GM18508 (cell line): ENCODE results near the gene KRTAP1-3.
"Not testable (repeated sequence)": the region's sequence is repeated elsewhere in the genome, so short reads cannot be mapped to it uniquely, and the experiment has no call there.

ENCODE experiments used
- ATAC-seq: cut with Tn5 transposase; IDR thresholded peaks from one replicate; pipeline ENCODE4 v1.9.1; 2021; ENCODE audit warnings: moderate number of reproducible peaks; ENCODE audit not compliant: insufficient read depth, unreplicated experiment

KRTAP1-3 gene

GRCh38 chr17:41055130-41055529 is 20.5 kb upstream of the KRTAP1-3 start, which contains the start of gene KRTAP2-2:
TSS of gene KRTAP2-2 (minus strand) at chr17:41055230. CDS start at chr17:41055211, 19 bp downstream.
- ATAC-seq, result not testable (repeated sequence)

- not testable (repeated sequence) for ATAC-seq
These were observed 19.9 kb upstream of the KRTAP1-3 start for GRCh38 chr17:41054556-41054955.

DNA sequence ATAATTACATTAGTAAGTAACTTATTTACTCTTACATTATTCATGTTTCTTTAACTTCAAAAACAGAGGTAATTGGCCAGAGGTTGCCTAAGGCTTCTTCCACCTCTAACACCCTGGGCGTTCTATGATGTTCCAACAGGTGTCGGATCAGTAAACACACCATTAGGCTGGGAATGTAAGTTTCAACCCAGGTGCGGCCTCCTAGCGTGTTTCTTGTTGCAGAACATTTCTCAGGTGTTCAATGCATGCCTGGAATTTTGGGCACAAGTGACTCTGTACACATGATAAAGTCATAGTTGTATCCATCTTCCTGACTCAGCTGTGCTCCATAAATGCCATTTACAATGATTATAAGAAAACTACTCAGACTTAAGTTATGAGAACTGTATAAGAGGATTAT is 19.4 kb upstream of the KRTAP1-3 start:
- no peak for ATAC-seq

DNA sequence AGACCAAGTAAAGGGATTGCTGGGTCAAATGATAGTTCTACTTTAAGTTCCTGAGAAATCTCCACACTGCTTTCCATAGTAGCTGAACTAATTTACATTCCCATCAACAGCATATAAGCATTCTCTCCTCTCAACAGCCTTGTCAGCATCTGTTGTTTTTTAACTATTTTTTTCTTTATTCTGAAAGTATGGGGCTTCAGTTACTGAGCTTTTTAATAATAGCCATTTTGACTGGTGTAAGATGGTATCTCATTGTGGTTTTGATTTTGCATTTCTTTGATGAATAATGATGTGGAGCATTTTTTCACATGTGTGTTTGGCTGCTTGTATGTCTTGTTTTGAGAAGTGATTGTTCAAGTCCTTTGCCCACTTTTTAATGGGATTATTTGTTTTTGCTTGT is 17.9 kb upstream of the KRTAP1-3 start:
- ATAC-seq, result no peak

- ATAC-seq, result no peak
These were observed 14.4 kb upstream of the KRTAP1-3 start for GRCh38 chr17:41049110-41049509.

DNA sequence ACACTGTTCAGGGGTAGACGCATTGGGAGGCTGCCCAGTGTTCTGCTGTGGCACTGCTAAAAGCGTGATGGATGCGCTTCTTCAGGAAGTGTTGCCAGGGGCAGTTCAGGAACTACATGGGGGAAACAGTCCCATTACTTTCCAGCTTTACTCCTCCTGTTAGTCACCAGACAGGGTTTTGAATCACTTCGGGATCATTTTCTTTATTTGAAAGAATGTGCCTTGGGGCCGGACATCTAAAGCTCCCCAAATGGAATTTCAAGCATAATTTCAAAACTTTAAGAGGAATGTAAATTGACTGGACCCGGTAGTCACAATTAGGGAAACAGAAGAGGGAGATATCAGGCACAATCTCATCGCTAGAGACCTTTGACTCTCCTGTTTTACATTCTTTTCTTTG is 13.8 kb upstream of the KRTAP1-3 start:
- ATAC-seq, result no peak

- ATAC-seq, result not testable (repeated sequence)
These were observed 12.2 kb upstream of the KRTAP1-3 start, which contains the start of gene KRTAP2-1 for GRCh38 chr17:41046735-41047465. TSS of gene KRTAP2-1 (minus strand) at chr17:41047316. CDS start at chr17:41047267, 49 bp downstream.

DNA sequence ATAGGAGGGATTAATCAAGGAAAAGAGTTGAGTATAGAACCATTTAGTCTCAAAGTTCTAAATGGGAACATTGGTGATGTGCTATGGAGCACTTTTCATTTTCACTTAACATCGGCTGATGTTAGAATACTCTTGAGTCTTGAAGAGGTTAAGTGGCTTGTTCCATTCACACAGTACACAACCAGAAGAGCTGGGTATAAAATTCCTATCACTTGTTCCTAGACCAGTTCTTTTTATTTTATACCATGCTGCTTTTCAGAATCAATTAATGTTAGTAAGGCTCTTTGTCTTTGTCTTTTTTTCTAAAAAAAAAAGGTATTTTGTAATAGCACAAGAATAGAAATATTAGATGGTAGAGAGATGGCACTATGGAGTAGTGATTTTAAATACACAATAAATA is 8.3 kb upstream of the KRTAP1-3 start:
- no peak for ATAC-seq

DNA sequence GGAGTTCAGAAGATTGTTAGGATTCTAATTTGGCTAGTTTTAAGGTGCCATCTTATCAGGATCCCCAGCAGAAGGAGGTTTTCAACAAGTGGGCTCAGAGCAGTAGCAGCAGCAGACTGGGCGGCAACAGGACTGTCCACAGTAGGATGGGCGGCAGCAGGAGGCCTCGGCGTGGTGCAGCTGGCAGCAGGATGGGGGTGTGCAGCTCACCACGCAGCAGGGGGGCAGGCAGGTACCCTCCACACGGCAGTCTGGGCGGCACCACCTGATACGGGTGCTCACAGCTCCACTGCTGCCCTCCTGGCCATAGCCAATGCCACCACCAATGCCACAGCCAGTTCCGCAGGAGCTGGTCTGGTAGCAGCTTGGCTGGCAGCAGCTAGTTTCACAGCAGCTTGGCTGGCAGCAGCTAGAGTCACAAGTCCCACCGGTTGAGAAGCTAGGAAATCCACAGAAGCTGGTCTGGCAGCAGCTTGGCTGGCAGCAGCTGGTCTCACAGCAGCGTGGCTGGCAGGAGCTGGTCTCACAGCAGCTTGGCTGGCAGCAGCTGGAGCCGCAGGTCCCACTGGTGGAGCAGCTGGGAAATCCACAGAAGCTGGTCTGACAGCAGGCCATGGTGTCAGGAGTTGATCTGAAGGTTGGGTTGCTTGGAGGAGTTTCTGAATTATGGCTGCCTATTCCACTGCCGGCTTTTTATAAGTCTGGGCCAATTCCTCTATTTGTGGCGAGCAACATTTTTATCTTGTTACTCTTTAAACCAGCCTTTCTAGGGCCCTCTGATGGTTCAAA is 6.3 kb upstream of the KRTAP1-3 start, which contains the start of gene KRTAP1-1:
KRTAP1-1 (minus strand) TSS at position 668 of the 789 bp plus-strand sequence; CDS start at position 615, 53 bp downstream.
- not testable (repeated sequence) for ATAC-seq

- no peak for ATAC-seq
These were observed 3.2 kb upstream of the KRTAP1-3 start for GRCh38 chr17:41037853-41038350.

DNA sequence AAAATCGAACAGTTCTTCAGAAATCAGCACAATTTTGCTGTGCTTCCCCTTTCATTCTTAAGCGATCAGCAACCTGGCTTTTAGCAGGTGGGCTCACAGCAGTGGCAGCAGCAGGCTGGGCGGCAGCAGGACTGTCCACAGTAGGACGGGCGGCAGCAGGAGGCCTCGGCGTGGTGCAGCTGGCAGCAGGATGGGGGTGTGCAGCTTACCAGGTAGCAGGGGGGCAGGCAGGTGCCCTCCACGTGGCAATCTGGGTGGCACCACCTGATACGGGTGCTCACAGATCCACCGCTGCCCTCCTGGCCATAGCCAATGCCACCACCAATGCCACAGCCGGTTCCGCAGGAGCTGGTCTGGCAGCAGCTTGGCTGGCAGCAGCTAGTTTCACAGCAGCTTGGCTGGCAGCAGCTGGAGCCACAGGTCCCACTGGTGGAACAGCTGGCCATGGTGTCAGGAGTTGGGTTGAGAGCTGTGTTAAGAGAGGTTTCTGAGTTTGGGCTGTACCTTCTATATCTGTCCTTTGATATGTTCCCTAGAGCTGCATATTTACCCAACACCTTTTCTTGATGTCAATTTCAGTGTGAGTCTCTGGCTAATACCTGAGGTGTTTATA is 4.9 kb downstream of the KRTAP1-3 start, which contains the start of gene KRTAP1-4:
KRTAP1-4 (minus strand) TSS at position 563 of the 613 bp plus-strand sequence; CDS start at position 446, 117 bp downstream.
- ATAC-seq, result no peak

- ATAC-seq, result no peak
These were observed 7.8 kb downstream of the KRTAP1-3 start, which contains the start of gene KRTAP1-5 for GRCh38 chr17:41026715-41027471. TSS of gene KRTAP1-5 (minus strand) at chr17:41027208. CDS start at chr17:41027155, 53 bp downstream.

DNA sequence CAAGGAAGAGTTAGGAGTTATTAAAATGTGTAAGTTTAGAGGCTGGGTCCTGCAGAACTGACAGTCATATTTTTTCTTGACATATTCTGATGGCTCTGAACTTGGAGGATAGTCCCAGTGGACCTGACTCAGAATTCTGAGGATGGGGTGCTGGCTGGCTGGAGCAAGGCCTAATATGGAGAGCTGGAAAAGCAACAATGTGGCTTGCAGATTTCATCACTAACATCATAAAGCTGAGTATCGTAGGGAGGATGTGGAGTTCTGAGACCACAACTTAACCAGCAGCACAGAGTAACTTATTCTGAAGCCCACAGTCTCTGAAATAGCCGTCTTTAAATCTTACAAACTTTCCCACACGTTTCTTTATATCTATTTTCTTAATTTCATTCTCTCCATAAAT is 10.0 kb downstream of the KRTAP1-3 start:
- ATAC-seq, result no peak

- no peak for ATAC-seq
These were observed 14.3 kb downstream of the KRTAP1-3 start for GRCh38 chr17:41020336-41020735.

GRCh38 chr17:41019415-41019814 is 15.3 kb downstream of the KRTAP1-3 start:
- ATAC-seq, result no peak

- no peak for ATAC-seq
These were observed 16.1 kb downstream of the KRTAP1-3 start for GRCh38 chr17:41018541-41018940.

DNA sequence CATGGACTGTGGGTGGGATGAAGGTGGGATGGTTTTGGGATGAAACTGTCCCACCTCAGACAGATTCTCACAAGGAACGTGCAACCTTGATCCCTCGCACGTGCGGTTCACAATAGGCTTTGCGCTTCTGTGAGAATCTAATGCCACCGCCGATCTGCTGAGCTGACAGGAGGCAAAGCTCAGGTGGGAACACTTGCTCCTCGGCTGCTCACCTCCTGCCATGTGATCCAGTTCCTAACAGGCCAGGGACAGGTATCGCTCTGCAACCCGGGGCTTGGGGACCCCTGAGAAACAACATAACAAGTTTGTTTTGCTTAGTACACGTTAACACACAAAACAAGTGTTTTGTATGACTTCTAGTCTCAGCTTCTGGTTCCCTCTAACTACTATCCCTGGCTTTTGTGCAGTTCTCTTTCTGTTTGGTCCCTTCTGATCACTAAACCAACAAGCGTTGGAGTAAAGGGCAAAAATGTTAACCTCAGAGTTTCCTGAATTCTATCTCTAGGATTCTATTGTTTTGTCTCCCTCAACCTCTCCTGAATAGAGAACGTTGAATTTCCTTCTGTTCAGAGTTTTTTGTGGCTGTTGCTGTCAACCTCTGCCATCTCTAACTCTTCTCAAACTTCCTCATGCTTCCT is 18.0 kb downstream of the KRTAP1-3 start:
- no peak for ATAC-seq

GRCh38 chr17:41015454-41015853 is 19.2 kb downstream of the KRTAP1-3 start:
- ATAC-seq, result no peak

DNA sequence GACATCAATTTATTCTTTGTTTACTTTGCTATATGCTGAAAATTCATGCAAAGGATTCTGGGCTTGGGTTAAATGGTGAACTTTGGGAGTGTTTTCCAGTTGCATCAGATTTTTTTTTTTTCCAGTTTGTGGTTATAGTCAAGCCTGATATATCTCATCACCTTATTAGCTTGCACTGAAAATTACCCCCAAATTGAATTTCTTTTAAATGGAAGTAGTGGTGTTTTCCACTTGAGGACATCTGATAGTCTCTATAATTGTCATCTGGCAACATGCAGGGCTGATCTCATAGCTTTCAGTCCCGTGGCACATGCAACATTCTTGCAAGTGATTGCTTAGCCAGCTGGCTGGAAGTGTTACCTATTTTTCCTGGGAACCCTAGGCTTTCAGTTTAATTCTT is 21.1 kb downstream of the KRTAP1-3 start:
- no peak for ATAC-seq
